PFSK-1 (cell line): Measurements from ENCODE around the gene DNAAF5.

Experiments used
- FOXP2 ChIP-seq: optimal IDR thresholded peaks from 2 replicates; pipeline ENCODE3; 2011; ENCODE audit warnings: borderline replicate concordance, control low read depth, inconsistent platforms; ENCODE audit not compliant: insufficient read depth; ENCODE audit errors: extremely low read length, extremely low read depth
- POLR2AphosphoS5 ChIP-seq: IDR thresholded peaks from 2 replicates; pipeline ENCODE4 v1.6.1; 2012; ENCODE audit warnings: low read depth, mild to moderate bottlenecking, control low read depth, low read length, moderate library complexity
- SIN3A ChIP-seq: IDR thresholded peaks from 2 replicates; pipeline ENCODE4 v1.6.1; 2012; ENCODE audit warnings: mild to moderate bottlenecking, low read length, moderate library complexity, borderline replicate concordance; ENCODE audit not compliant: insufficient read depth
- TAF1 ChIP-seq: IDR thresholded peaks from 2 replicates; pipeline ENCODE4 v1.6.1; 2012; ENCODE audit warnings: low read length, control low read depth, borderline replicate concordance; ENCODE audit not compliant: insufficient read depth
- TF ChIP-seq, protein P1 (sequence below), 2 experiments: IDR thresholded peaks; 2 replicates each; pipeline versions ENCODE4 v1.6.1 to v1.8.0; 2011 to 2012; ENCODE audit warnings: low read depth in 2 of 2, low read length in 2 of 2, control low read depth in 1 of 2, inconsistent platforms in 1 of 2, mild to moderate bottlenecking in 1 of 2, moderate library complexity in 1 of 2; ENCODE audit not compliant: insufficient read depth in 1 of 2

The DNAAF5 gene

GRCh38 chr7:750111-750905 is 23.8 kb downstream of the DNAAF5 start:
- TF ChIP-seq FOXP2 (no peak), TAF1 (no peak), POLR2AphosphoS5 (no peak), SIN3A (no peak)
- TF ChIP-seq, protein P1, sequence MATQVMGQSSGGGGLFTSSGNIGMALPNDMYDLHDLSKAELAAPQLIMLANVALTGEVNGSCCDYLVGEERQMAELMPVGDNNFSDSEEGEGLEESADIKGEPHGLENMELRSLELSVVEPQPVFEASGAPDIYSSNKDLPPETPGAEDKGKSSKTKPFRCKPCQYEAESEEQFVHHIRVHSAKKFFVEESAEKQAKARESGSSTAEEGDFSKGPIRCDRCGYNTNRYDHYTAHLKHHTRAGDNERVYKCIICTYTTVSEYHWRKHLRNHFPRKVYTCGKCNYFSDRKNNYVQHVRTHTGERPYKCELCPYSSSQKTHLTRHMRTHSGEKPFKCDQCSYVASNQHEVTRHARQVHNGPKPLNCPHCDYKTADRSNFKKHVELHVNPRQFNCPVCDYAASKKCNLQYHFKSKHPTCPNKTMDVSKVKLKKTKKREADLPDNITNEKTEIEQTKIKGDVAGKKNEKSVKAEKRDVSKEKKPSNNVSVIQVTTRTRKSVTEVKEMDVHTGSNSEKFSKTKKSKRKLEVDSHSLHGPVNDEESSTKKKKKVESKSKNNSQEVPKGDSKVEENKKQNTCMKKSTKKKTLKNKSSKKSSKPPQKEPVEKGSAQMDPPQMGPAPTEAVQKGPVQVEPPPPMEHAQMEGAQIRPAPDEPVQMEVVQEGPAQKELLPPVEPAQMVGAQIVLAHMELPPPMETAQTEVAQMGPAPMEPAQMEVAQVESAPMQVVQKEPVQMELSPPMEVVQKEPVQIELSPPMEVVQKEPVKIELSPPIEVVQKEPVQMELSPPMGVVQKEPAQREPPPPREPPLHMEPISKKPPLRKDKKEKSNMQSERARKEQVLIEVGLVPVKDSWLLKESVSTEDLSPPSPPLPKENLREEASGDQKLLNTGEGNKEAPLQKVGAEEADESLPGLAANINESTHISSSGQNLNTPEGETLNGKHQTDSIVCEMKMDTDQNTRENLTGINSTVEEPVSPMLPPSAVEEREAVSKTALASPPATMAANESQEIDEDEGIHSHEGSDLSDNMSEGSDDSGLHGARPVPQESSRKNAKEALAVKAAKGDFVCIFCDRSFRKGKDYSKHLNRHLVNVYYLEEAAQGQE (IDR thresholded peaks at IDR 0.05; ENCODE audit: insufficient read depth in 1 of 2, low read depth in 2 of 2, low read length in 2 of 2): no peak

- TF ChIP-seq TAF1: no peak
- TF ChIP-seq, protein P1 (IDR thresholded peaks at IDR 0.05; ENCODE audit: insufficient read depth in 1 of 2, low read depth in 2 of 2, low read length in 2 of 2): no peak
These were observed 25.3 kb downstream of the DNAAF5 start for GRCh38 chr7:751826-752225.

DNA sequence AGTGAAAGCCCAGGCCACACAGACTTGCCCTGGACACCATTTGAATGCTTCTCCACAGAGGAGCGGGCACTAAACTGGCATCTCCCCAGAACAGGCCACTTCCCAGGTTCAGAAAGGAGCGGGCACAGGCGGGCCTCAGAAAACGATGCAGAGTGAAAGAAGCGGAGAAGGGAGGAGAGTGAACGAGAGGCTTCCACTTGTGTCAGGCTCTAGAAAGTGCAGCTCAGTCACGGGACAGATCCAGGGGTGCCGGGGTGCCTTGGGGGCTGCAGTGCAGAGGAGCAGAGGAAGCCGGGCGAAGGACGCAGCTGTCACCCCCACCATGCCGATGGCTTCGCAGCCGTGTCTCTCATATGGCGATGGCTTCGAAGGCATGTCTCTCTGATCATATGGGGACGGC is 26.7 kb downstream of the DNAAF5 start:
- no peak for TF ChIP-seq SIN3A

GRCh38 chr7:754531-755412 is 28.3 kb downstream of the DNAAF5 start:
- TF ChIP-seq, protein P1 (IDR thresholded peaks at IDR 0.05; ENCODE audit: insufficient read depth in 1 of 2, low read depth in 2 of 2, low read length in 2 of 2): no peak
- TF ChIP-seq TAF1 (no peak), FOXP2 (no peak), POLR2AphosphoS5 (no peak), SIN3A (no peak)

DNA sequence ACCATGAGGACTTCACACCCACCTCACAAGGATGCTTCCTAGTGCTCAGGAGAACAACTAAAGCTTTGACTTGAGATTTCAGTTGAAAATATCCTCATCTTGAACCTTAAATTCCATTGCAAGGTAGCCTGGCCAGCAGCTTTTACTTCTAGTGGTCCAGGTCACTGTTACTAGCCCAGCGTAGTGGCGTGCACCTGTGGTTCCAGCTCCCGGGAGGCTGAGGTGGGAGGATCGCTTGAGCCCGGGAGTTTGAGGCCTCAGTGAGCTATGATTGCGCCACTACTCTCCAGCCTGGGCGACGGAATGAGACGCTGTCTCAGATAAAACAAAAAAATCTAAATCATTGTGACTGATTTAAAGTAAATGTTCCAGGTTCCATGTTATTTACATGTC is 28.9 kb downstream of the DNAAF5 start:
- TF ChIP-seq FOXP2 (no peak), TAF1 (no peak), POLR2AphosphoS5 (no peak), SIN3A (no peak)

GRCh38 chr7:756231-756927 is 29.9 kb downstream of the DNAAF5 start:
- TF ChIP-seq POLR2AphosphoS5 (no peak), TAF1 (no peak)
